Eye (tissue), 1 donor: ENCODE measurements around the gene PGRMC1.
A peak's percentile ranks its signal among the peaks of the same experiment; 100 is the strongest.
"Not testable (repeated sequence)": the region's sequence is repeated elsewhere in the genome, so short reads cannot be mapped to it uniquely, and the experiment has no call there.

Source experiments
- DNase-seq: peaks from one replicate; pipeline ENCODE4 v3.0.0-alpha.2; 2015

PGRMC1 gene

DNA sequence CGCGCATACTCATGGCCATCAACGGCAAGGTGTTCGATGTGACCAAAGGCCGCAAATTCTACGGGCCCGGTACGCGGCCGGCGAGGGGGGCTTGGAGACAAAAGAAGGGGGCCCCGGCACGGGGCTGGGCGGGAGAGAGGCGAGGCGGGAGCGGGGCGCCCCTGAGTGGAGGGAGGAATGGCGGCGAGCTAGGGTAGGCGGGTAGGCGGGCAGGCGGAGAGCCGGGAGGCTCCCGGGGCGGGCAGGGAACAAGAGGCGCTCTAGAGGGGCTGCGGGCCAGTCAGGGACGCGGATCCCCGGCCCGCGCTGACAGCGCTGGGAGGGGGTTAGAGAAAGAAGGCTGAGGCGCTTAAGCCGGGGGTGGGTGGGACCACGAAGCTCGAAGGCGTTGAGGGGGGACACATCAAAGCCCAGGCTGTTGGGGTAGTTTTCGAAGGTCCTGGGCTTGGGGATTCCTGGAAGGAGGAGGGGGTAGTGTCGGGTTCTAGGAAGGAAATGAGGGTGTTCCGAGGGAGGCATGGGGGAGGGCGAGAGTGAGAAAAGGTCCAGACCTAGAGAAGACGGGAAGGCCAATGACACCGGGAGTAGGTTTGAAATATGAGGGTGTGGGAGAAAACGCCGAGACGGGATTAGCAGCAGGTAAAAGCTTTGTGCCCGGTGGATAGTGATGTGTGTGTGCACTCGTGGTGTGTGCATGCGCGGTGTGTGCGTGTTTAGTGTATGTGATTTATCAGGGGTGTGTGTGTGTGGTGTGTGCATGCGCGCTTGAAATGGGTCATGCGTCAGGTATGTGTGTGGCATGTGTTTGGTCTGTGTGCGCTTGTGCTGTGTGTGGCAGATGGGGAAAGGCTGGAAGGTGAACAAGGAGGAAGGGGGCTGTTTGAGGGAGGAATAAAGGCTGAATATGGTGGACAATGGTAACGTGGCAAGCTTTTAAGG, 807 bp downstream of the PGRMC1 start:
- peak; percentile 66 for DNase-seq

DNA sequence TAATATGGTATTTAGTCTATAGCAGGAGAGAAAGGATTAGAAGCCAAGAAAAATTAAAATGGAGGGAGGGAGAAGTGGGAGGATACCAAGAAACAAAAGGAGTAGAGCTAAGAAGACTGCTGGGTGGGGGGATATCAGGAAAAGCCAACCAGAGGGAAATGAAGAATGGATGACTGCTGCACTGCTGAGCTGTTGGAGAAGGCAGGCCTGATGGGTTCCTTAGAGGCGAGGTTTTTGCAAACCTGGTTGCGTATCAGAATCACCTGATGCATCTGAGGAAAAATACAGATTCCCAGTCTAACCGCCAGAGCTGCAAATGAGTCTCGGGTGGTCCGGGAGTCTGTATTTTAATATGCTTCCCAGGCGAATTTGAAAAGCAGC, 1.5 kb downstream of the PGRMC1 start:
- DNase-seq: no peak

DNA sequence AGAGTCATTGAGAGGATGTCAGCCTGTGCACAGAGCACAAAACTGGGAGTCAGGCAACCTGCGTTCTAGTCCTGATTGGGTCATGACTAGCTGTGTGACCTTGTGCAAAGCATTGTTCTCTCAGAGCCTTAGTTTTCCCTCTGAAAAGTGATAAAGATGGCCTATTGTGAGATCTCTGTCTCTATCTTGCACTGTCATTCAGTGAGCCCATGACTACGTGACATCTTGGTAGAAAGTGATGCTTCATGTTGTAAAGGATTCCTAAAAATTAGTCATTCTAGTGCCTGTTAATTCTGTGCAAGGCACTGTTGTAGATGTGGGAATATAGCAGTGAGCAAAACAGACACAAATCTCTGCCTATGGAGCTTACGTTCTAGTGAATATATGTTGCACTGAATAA, 2.5 kb downstream of the PGRMC1 start:
- DNase-seq: peak; percentile 2

DNA sequence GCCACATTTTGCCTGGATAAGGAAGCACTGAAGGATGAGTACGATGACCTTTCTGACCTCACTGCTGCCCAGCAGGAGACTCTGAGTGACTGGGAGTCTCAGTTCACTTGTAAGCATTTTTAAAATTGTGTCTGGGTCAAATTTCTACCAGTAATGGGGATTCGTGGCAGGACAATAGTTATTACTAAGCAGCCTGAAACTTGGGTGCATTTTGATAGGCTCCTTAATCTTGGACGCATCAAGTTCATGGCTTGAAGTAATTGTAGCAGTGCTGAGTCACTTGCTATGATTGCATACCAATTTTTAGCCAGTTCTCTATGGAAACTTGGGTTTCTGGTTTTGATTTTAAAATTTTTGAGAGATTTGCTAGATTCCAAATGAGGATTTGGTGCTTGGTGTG, 4.3 kb downstream of the PGRMC1 start:
- no peak for DNase-seq

DNA sequence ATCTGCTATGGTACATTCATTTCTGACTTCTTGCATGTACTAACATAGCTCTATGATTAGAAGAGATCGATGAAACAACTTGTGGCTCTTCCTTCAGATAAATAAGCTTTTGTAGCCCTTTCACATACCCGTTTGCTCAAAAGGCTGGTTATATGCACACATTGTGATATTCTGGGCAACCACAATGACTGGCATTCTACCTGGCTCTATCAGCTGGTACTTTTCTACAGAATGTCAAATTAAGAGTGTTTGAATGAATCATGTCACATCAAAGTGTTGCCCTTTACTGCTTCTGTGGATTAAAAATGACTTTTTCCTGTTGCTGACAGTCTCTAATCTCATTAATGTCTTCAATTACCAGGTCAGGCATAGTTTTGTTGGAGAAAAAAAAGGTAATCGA, 11.6 kb downstream of the PGRMC1 start:
- no peak for DNase-seq

DNA sequence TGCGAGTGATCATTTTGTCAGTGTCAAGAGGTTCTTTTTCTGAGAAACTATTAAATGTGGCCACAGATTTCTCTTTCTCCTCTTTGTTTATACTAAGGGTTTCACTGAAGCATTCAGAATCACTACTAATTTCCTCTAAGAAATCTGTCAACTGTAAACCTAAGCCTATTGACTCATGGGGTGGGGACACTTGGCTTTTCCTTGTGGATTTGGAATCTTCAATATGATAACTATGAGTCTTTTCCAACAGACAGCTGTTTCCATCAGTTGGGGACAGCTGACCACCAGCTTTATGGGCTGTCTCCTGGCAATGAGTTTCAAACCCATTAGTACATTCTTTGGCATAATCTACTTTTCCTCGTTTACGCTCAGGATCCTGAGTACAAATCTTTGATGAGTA, 13.8 kb downstream of the PGRMC1 start:
- no peak for DNase-seq

DNA sequence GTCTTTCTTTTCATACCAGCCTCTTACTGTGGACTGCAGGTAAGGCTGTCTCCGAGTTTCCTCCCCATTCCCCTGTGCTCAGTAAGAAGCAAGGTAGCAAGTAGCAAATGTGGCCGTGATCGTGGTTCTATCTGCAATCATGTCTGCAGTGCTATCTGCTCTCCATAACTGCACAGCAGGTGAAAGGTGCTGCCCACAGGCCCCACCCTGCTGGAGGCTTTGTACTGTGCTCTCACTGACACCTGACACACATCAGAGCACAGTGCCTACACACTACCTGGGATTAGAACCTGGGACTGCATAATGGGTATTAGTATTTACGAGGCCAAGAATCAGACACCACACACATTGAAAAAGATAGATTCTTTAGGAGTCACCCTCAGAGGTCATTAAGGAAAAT, 15.3 kb downstream of the PGRMC1 start:
- no peak for DNase-seq

DNA sequence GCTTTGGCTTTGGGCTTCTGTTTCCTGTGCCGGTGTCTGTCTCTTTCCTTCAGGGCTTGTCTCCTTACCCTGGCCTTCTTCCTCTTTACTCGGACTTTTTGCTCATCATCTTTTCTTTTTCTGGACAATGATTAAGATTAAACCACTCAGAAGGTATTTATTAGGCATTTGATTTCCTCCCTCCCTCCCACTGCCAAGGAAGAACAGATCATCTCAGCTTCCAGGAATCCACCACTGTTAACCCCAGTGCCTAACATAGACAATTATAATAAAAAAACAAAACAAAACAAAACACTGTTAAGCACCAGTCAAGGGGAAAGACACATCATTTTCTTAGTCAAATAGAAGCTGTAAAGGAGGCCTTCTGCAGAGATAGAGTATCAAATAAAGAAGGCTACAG, 16.6 kb downstream of the PGRMC1 start:
- DNase-seq: no peak

DNA sequence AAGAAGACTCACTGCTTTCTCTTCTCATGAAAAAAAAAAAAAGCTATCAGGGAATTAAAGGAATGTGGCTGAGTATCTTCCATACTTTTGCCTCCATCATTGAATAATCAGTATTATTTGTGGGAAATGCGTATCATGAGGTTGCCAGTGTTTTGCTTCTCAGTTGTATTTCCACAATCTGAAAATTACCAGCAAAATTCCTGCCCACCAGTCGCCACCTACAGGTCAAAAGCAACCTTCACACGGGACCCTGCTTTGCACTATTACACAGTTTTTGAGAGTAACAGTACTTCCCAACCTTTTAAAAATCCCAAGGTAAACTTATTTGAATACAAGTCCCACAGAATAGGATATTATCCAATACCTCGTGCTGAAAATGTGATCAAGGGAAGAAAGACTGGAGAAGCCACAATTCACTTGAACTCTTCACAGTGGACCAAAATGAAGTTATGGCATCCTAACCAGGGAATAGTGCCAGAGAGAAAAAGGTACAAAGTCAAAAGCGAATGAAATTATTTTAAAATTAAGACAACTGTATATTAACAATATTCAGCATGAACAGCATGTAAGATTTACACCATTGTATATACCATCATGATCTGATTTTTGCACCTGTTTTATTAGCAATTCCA, 30.4 kb downstream of the PGRMC1 start:
- DNase-seq: peak; percentile 32

DNA sequence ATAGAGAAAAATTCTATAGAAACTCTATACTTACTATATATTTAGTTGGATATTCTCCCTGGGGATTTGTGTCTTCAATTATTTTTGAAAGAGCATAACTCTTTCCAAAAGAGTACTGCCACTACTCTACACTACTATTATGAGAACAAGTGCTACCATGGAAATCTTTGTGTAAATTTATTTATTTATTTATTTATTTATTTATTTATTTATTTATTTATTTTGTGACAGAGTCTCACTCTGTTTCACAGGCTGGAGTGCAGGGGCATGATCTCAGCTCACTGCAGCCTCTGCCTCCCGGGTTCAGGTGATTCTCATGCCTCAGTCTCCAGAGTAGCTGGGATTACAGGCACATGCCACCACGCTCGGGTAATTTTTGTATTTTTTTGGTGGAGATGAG, 31.0 kb downstream of the PGRMC1 start:
- DNase-seq: not testable (repeated sequence)

DNA sequence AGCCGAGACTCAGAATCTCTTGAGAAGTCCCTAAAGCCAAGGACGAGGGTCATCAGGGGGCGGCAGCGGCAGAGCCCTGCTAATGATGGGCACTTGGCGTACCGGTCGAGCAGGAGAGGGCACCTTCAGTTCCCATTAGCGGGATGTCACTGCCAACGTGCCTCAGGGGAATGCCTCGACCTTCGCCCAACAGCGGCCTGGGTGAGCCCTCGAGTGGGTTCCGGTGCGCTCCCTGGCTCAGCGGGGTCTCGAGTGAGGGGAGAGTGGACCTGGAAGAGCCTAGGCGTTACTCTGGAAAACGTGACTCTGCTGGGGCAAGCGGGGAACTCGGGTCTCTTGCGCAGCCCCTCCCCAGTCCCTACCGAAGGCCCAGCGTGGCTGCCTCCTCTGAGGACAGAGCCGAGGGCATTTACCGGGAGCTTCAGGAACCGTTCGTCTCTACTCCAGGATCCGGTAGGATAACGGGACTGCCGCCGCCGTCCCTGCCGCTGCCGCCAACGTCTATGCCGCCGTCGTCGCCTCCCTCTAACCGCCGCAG, 36.9 kb downstream of the PGRMC1 start:
- DNase-seq: no peak

DNA sequence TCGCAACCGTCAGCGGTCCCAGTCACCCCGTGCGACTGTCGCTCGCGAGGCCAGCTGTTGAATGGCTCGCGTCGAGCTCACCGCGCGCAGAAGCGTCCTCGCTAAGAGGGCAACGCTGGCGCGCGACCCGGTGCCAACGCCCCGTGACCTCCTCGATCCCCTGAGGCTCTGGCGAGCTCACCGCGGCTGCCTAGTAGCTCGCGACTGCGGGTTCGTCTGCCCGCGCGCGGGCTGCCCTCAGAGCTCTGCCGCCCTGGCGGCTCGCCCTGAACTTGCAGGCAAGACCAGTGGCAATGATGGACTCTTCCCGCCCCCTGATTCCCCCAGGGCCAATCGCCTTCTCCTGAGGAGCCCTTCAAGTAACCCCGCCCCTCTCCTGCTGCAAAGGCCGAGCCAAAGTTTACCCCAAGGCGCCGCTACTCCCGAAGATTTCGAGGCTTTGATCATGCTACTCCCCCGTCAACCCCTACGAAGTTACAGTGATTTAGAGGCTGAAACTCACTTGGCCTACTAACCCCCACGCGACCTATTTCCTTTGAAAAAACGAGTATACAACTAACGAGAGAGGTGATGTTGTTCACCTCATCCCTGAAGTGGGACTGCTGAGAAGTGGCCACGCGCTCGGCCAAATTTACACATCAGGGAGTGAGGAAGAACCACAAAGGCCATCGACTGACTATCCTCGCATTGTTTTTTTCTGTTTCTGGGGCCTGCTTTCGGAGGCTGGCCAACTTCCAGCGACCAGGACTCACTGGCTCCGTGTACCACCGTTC, 37.5 kb downstream of the PGRMC1 start:
- DNase-seq: peak; percentile 53

DNA sequence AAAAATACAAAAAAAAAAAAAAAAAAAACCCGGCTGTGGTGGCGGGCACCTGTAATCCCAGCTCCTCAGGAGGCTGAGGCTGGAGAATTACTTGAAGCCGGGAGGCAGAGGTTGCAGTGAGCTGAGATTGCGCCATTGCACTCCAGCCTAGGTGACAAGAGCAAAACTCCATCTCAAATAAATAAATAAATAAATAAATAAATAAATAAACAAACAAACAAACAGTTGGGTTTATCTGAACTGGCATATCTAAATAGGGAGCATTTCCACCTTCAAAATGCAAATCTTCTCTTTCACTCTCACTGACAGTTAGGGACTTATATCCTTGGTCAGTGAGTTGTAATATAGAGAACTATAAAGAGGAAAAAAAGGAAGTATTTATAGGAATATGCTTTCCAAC, 46.3 kb downstream of the PGRMC1 start:
- DNase-seq: not testable (repeated sequence)

DNA sequence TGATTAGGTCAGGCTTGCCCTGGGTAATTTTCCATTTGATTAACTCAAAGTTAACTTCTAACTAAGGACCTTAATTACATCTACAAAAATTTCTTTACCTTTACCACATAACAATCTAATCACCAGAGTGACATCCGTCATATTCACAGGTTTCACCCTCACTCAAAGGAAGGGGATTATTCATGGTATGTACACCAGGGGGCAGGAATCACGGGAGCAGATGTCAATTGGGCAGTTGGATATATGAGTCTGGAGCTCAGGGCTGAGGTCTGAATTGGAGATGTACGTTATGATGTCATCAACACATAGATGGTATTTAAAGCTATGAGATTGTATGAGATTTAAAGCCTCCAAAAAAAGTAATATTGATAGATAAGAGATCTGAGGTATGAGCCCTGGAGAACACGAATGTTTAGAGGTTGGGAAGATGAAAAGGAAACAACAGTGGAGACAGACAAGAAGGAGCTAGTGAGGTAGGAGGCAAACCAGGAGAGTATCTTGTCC, 52.9 kb downstream of the PGRMC1 start:
- DNase-seq: no peak

DNA sequence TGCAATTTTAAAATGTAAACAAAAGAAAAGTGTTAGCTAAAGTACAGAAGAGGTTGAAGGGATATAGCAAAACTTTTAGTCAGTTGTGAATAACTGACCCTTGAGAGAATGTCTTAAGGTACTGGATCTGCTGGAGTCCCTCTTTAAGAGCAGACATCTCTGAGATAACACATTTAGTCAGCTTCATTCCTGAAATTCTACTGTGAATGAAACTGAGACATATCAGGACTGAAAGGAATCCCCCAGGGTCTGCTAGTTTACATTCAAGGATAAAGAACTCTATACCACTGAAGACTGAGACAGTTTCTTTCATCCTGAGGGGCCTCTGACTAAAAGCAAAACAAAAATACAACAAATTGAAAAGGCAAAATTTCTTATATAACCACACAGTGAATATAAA, 54.4 kb downstream of the PGRMC1 start:
- DNase-seq: no peak

DNA sequence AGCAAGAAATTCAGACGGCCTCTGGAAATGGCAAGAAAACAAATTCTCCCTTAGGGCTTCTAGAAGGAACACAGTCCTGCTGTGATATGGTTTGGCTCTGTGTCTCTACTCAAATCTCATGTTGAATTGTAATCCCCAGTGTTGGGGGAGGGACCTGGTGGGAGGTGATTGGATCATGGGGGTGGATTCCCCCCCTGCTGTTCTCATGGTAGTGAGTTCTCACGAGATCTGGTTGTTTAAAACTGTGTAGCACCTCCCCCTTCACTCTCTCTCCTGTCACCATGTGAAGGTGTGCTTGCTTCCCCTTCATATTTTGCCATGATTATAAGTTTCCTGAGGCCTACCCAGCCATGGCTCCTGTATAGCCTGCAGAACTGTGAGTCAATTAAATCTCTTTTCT, 55.2 kb downstream of the PGRMC1 start:
- not testable (repeated sequence) for DNase-seq

DNA sequence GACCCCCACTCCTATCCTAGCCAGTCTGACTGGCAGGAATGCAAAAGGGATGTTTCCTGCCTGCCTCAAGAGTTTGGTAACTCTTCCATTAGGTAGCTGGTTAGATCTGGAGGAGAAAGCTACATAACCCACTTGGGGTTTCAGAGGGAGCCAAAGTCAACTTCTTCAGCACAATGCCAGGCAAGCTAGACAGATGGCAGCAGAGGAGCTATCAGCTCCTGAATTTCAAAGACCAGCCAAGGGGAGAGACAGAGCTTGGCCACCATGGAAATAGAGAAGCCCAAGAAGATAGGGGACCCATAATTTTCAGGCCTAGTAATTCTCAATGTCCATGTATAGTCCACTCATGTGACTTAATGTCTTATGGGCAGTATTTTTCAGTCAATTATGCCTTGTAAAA, 56.4 kb downstream of the PGRMC1 start:
- DNase-seq: no peak
